HCT116 (cell line): ENCODE data around the gene KLK5. TPM values are rescaled to one million over a fixed set of nuclear protein-coding genes. Genes with fewer than 3 reads are reported as not detected.

Experiments
- ATAC-seq: fragments of 200-7000 bp; cut with Tn5 transposase; 2 replicates; pipeline ENCODE4 v1.9.1; 2020; ENCODE audit warnings: mild to moderate bottlenecking, moderate library complexity
- BruUV-seq: library from RNA; stranded (reverse); fragments of 400-500 nt; replicated peaks from 2 replicates; lab custom pipeline; 2021; lab: Mats Ljungman, UMichigan
- CTCF ChIA-PET: fragments of 300-600 bp; sonication (Branson Sonifier 250); formaldehyde crosslinking; loops from one replicate; lab custom pipeline; 2021; ENCODE audit warnings: antibody characterized with exemption; lab: Charles Lee
- POLR2A ChIA-PET: fragments of 300-600, 350-600 bp; sonication (Branson Sonifier 250); formaldehyde crosslinking; loops from one replicate; lab custom pipeline; 2021; ENCODE audit warnings: antibody characterized with exemption; lab: Charles Lee
- RAD21 ChIA-PET, 2 experiments: fragments of 300-600 bp; sonication (Branson Sonifier 250); formaldehyde crosslinking; loops; one replicate each; lab custom pipeline; 2023; ENCODE audit warnings: low total read pairs in 2 of 2; ENCODE audit not compliant: uncharacterized antibody in 2 of 2, unreplicated experiment in 2 of 2, low non-redundant PET in 1 of 2; lab: Charles Lee
- DNase-seq: peaks from one replicate; pipeline ENCODE4 v3.0.0-alpha.2; 2010; ENCODE audit warnings: low read depth, low spot score
- H2AFZ ChIP-seq: fragments of 200-600 bp; shearing (Covaris generic), sonication (generic); 2 replicates; pipeline ENCODE4 v1.6.1; 2017; ENCODE audit warnings: low read depth, mixed run types, mixed read lengths, antibody characterized with exemption, low read length; ENCODE audit not compliant: poor library complexity, severe bottlenecking
- H3K27ac ChIP-seq: 2 replicates; pipeline ENCODE4 v1.5.1; 2012; ENCODE audit warnings: low read depth, low read length
- H3K27me3 ChIP-seq: fragments of 200-600 bp; sonication (generic); 2 replicates; pipeline ENCODE4 v1.6.1; 2016; ENCODE audit warnings: mixed run types, low read length, mixed read lengths; ENCODE audit not compliant: insufficient read depth
- H3K36me3 ChIP-seq, 2 experiments: fragments of 200-500 bp in 1 of 2; fragments of 200-600 bp in 1 of 2; sonication (Bioruptor generic) in 1 of 2; sonication (generic) in 1 of 2; 2 replicates each; pipeline versions ENCODE4 v1.5.1 to v1.6.1; 2014 to 2016; ENCODE audit warnings: low read length in 2 of 2, inconsistent platforms in 1 of 2, mixed read lengths in 1 of 2, mixed run types in 1 of 2; ENCODE audit not compliant: insufficient read depth in 2 of 2, control insufficient read depth in 1 of 2
- H3K4me1 ChIP-seq, 2 experiments: fragments of 200-600 bp in 1 of 2; sonication (generic) in 1 of 2; 2 replicates each; pipeline versions ENCODE4 v1.5.1 to v1.6.1; 2012 to 2017; ENCODE audit warnings: low read length in 2 of 2, inconsistent platforms in 1 of 2, mild to moderate bottlenecking in 1 of 2, mixed read lengths in 1 of 2, mixed run types in 1 of 2, moderate library complexity in 1 of 2; ENCODE audit not compliant: insufficient read depth in 2 of 2, control insufficient read depth in 1 of 2
- H3K4me2 ChIP-seq: fragments of 200-600 bp; sonication (generic); 2 replicates; pipeline ENCODE4 v1.6.1; 2017; ENCODE audit warnings: mixed run types, low read length, mixed read lengths
- H3K4me3 ChIP-seq, 2 experiments: fragments of 200-600 bp in 1 of 2; sonication (generic) in 1 of 2; replicated peaks in 1 of 2; 2 replicates each; pipeline ENCODE4 v1.5.1; 2011 to 2016; ENCODE audit warnings: low read length in 2 of 2, control low read depth in 1 of 2, low read depth in 1 of 2, mild to moderate bottlenecking in 1 of 2, mixed read lengths in 1 of 2, mixed run types in 1 of 2
- H3K79me2 ChIP-seq: fragments of 200-600 bp; sonication (generic); 2 replicates; pipeline ENCODE4 v1.6.1; 2017; ENCODE audit warnings: mild to moderate bottlenecking, mixed run types, low read length, moderate library complexity, mixed read lengths; ENCODE audit not compliant: insufficient read depth
- H3K9ac ChIP-seq: fragments of 200-600 bp; sonication (generic); 2 replicates; pipeline ENCODE4 v1.6.1; 2016; ENCODE audit warnings: low read length, mixed read lengths
- H3K9me2 ChIP-seq: fragments of 200-600 bp; sonication (generic), shearing (Covaris generic); 2 replicates; pipeline ENCODE4 v1.6.1; 2017; ENCODE audit warnings: mixed run types, mild to moderate bottlenecking, moderate library complexity; ENCODE audit not compliant: insufficient read depth
- H3K9me3 ChIP-seq, 2 experiments: fragments of 200-500 bp in 1 of 2; fragments of 200-600 bp in 1 of 2; sonication (Bioruptor generic) in 1 of 2; sonication (generic) in 1 of 2; 2 replicates each; pipeline ENCODE4 v1.6.1; 2014 to 2017; ENCODE audit warnings: low read length in 2 of 2, mixed read lengths in 2 of 2, inconsistent platforms in 1 of 2, low read depth in 1 of 2, mild to moderate bottlenecking in 1 of 2, mixed run types in 1 of 2, moderate library complexity in 1 of 2; ENCODE audit not compliant: control insufficient read depth in 1 of 2, insufficient read depth in 1 of 2
- H4K20me1 ChIP-seq: fragments of 200-600 bp; sonication (generic), shearing (Covaris generic); 2 replicates; pipeline ENCODE4 v1.6.1; 2017; ENCODE audit warnings: mixed run types, mild to moderate bottlenecking, moderate library complexity; ENCODE audit not compliant: insufficient read depth
- ATF3 ChIP-seq: IDR thresholded peaks from 2 replicates; pipeline ENCODE4 v1.6.1; 2012
- SIN3A ChIP-seq: IDR thresholded peaks from 2 replicates; pipeline ENCODE4 v1.6.1; 2012; ENCODE audit warnings: low read depth
- intact Hi-C: fragments of 100-400 bp; cut with micrococcal nuclease; formaldehyde crosslinking; loops from 2 replicates; pipeline ENCODE4 v1.10.0; 2022
- total RNA-seq: library from RNA; stranded (reverse); gene quantifications from one replicate; pipeline ENCODE4 v1.2.1, GENCODE V29; 2021; ENCODE audit not compliant: unreplicated experiment

The KLK5 gene
- total RNA-seq, 1 experiment from 2014 or later: 1.2 TPM

- POLR2A ChIA-PET: no interaction called here
- H2AFZ ChIP-seq: no peak overlapping the region
- TF ChIP-seq SIN3A: no peak
- no peak for TF ChIP-seq ATF3
- TF ChIP-seq, all 23 proteins: peak for 0
- H3K27ac ChIP-seq: no peak overlapping the region
- H3K9ac ChIP-seq: no peak overlapping the region
- ChIA-PET RAD21 (no interaction called here), CTCF (interaction anchor here (0.6 kb wide), 1 partner anchor 37 kb away, joined by 4 read pairs; no protein-coding TSS in a partner anchor)
- no peaks in the 10 kb centered on the region for H3K36me3 ChIP-seq
- peak; percentile 64; the same call in 1 of the 2 replicates for ATAC-seq
- DNase-seq: no peak
- no peaks in the 10 kb centered on the region for H3K9me2 ChIP-seq
- no peaks in the 10 kb centered on the region; the same call in 1 of the 2 replicates for H3K27me3 ChIP-seq
- H3K4me2 ChIP-seq: no peak overlapping the region
- peaks cover 4 to 15% of the 10 kb centered on the region in 2 experiments; a peak in 3 of 4 replicates for H3K4me1 ChIP-seq
- H3K4me3 ChIP-seq: no peak overlapping the region
- H3K9me3 ChIP-seq: no peaks in the 10 kb centered on the region
- H3K79me2 ChIP-seq: no peaks in the 10 kb centered on the region
- no peaks in the 10 kb centered on the region for H4K20me1 ChIP-seq
- intact Hi-C loops: no loop called here
- no TSS peak for BruUV-seq
Observed at GRCh38 chr19:50894478-50895356, 58.1 kb downstream of the KLK5 start.

Other genes starting within 250 kb of the KLK5 start
- gene SHANK1, start 233.2 kb downstream of the KLK5 start, total RNA-seq: 3.0 TPM
- gene CLEC11A, start 229.7 kb downstream of the KLK5 start, total RNA-seq: 7.1 TPM
- not detected for gene GPR32, start 182.6 kb downstream of the KLK5 start, total RNA-seq
- gene ACP4, start 162.6 kb downstream of the KLK5 start, total RNA-seq: not detected
- gene KLK1, start 129.3 kb downstream of the KLK5 start, total RNA-seq: 3.3 TPM
- not detected for gene KLK15, start 119.5 kb downstream of the KLK5 start, total RNA-seq
- gene KLK3, start 98.1 kb downstream of the KLK5 start, total RNA-seq: not detected
- gene KLK2, start 79.6 kb downstream of the KLK5 start, total RNA-seq: not detected
- gene KLK4, start 41.6 kb downstream of the KLK5 start, total RNA-seq: 0.84 TPM
- gene KLK6, start 16.6 kb upstream of the KLK5 start, total RNA-seq: 40.5 TPM
- gene KLK7, start 30.9 kb upstream of the KLK5 start, total RNA-seq: 30.5 TPM
- 92.8 TPM for gene KLK8, start 48.6 kb upstream of the KLK5 start, total RNA-seq
- 33.6 TPM for gene KLK10, start 66.7 kb upstream of the KLK5 start, total RNA-seq
- not detected for gene KLK11, start 73.6 kb upstream of the KLK5 start, total RNA-seq
- gene KLK12, start 82.0 kb upstream of the KLK5 start, total RNA-seq: not detected
- gene KLK13, start 112.1 kb upstream of the KLK5 start, total RNA-seq: 3.2 TPM
- 0.76 TPM for gene KLK14, start 129.8 kb upstream of the KLK5 start, total RNA-seq
- gene CTU1, start 155.4 kb upstream of the KLK5 start, total RNA-seq: 14.0 TPM
- not detected for gene SIGLEC9, start 171.9 kb upstream of the KLK5 start, total RNA-seq
- not detected for gene SIGLEC7, start 189.3 kb upstream of the KLK5 start, total RNA-seq